ENCODE results near the gene NDUFAF3.
"Not testable (repeated sequence)": the region's sequence is repeated elsewhere in the genome, so short reads cannot be mapped to it uniquely, and the experiment has no call there.

Gene NDUFAF3

DNA sequence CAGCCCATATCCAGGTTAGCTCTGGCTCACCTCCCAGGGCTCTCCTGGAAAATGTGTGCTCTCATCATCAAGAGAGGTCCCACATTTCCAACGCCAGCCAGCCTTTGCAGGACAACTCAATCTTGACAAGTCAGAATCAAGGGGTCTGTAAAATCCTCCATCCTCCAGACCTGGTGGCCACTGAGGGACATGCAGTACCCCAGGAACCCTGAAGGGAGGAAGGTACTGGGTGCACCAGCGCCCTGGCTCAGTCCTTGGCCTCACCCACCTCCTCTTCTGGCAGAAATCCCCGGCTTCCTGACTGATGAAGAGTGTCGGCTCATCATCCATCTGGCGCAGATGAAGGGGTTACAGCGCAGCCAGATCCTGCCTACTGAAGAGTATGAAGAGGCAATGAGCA lies 20.8 kb upstream of the NDUFAF3 start:
- no peak for DNase-seq

DNA sequence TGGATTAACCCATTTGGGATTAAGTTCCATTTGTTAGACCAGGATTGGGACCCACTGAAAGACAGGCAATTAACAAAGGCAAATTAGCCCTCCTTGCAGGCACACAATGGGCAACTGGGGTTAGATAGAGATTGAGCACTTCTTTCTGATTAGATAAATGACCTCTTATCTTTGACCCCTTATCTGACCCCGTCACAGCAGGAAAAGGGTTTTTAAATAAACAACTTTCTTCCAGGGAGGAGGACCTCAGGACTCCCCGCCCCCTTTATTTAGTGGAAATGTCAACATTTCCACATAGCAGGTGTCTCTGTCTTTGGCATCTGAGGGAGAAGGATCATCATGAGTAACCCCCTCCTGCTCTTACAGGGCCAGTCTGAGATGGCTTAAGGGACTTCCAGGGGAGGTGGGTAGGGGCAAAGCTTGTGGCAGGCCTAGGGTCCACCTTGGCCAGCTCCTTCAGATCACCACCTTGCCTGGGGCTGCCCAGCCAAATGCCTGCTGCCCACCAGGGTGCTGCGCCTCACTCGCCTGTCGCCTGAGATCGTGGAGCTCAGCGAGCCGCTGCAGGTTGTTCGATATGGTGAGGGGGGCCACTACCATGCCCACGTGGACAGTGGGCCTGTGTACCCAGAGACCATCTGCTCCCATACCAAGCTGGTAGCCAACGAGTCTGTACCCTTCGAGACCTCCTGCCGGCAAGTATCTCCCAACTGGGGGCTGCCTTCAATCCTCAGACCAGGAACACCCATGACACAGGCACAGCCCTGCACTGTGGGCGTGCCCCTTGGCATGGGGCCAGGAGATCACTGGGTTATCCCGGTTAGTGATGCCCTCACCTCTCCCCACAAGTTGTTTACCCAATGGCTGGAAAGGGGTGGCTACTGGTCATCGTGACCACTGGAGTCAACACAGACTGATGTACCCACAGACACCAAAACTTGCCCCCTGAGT lies 17.3 kb upstream of the NDUFAF3 start:
- DNase-seq: no peak

GRCh38 chr3:49005303-49005680 lies 16.6 kb upstream of the NDUFAF3 start:
- DNase-seq: no peak

- DNase-seq: no peak
These were observed 15.9 kb upstream of the NDUFAF3 start for GRCh38 chr3:49005998-49006397.

GRCh38 chr3:49006408-49007067 lies 15.4 kb upstream of the NDUFAF3 start:
- DNase-seq: peak; percentile 62

DNA sequence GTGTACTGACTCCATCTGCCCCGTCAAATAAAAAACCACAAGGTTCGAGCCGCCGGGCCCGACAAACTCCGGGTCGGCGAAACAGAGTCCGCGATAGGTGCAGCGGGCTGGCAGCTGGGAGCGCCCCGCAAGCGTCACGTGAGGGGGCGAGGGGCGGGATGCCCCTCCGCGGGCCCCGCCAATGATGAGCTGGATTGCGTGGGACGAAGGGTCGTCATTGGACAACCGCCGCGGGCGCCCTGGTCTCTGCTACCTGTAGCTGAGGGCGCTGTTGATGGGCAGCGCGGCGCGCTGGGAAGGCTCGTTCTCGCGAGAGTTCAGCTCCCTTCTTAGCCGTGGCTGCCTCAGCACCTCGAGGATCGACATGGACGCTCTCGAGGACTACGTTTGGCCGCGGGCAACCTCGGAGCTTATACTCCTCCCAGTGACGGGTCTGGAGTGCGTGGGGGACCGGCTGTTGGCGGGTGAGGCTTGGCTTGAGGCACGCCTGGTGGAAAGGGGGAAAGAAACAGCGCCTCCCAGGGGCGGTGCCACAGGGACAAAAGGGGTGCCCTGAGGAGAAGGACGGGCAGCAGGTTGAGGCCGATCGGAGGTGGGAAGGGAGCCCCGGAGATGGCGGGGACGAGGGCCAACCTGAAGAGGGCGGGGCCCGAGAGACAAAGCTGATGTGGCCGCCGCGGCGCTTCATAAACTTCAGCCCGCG lies 14.7 kb upstream of the NDUFAF3 start, which contains the start of gene WDR6:
Gene WDR6 (plus strand): TSS at position 324 of the 703 bp plus-strand sequence. CDS start 41 bp downstream, at position 365.
- DNase-seq: peak; percentile 97

DNA sequence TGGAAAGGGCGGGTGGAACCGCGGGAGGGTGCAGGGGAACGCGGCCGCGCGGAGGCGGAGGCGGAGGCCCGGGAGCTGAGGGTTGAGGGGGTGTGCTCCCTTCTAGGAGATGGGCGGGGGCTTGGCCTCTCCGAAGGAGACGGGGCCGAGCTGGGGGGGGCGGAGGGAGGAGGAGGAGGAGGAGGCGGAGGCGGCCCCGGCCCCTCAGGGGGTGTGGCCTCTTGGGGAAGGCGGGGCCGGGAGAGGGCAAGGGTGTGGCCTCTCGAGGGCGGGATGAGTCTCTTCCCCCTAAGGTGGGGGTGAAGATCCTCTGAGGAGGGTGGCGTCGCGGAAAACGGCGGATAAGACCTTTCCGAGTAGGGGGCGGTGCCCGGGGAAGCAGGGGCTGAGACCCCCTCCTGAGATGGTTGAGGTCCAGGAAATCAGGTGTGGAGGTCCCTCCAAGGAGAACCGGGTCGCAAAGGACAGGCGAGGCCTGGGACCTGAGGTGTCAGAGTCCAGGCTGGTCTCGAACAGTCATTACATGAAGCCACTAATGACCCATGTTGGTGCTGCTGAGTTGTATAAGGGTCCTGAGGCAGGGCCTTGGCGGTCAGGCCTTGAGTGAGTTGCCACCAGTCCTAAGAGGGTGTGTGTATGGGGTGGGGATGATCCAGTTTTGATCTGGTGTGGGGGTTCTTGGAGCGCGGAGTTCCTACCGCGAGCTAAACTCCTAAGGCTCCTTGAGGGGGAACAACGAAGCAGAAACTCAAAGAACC lies 14.0 kb upstream of the NDUFAF3 start:
- DNase-seq: peak; percentile 93

GRCh38 chr3:49008627-49009026 lies 13.3 kb upstream of the NDUFAF3 start:
- not testable (repeated sequence) for DNase-seq

DNA sequence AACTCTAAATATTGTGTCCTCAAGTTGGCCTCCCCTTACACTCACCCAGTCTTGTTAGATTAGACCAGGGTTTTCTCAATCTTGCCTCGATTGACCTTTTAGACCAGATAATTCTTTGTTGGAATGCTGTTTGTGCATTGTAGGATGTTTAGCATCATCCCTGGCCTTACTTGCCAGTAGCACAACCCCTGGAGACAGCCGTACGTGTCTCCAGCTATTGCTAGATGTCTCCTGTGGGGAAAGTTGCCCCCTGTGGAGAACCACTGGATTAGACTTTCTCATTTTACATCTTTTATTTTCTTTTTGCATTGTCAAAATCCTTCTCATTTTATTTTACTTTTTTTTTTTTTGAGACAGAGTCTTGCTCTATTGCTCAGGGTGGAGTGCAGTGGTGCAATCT lies 12.5 kb upstream of the NDUFAF3 start:
- no peak for DNase-seq

- DNase-seq: no peak
These were observed 9.4 kb upstream of the NDUFAF3 start for GRCh38 chr3:49012441-49013017.

GRCh38 chr3:49013113-49013737 lies 8.7 kb upstream of the NDUFAF3 start:
- no peak for DNase-seq

DNA sequence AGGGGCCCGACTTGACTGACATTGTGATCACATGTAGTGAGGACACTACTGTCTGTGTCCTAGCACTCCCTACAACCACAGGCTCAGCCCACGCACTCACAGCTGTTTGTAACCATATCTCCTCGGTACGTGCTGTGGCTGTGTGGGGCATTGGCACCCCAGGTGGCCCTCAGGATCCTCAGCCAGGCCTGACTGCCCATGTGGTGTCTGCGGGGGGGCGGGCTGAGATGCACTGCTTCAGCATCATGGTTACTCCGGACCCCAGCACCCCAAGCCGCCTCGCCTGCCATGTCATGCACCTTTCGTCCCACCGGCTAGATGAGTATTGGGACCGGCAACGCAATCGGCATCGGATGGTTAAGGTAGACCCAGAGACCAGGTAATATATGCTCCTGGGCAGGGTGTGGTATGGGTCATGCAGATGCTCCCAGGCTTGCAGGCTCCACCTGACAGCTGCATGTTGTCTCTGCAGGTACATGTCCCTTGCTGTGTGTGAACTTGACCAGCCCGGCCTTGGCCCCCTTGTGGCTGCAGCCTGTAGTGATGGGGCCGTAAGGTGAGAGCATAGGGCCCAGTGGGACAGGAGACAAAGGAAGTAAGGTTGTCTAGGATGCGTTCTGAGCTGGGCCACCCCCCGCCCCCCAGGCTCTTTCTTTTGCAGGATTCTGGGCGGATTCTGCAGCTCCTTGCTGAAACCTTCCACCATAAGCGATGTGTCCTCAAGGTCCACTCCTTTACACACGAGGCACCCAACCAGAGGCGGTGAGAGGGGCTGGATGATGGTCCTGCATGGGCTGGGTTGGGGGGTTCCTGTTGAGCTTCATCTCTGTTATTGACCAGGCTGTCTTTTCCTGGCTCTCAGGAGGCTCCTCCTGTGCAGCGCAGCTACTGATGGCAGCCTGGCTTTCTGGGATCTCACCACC lies 7.9 kb upstream of the NDUFAF3 start:
- no peak for DNase-seq

- DNase-seq: no peak
These were observed 6.8 kb upstream of the NDUFAF3 start for GRCh38 chr3:49015072-49015471.

DNA sequence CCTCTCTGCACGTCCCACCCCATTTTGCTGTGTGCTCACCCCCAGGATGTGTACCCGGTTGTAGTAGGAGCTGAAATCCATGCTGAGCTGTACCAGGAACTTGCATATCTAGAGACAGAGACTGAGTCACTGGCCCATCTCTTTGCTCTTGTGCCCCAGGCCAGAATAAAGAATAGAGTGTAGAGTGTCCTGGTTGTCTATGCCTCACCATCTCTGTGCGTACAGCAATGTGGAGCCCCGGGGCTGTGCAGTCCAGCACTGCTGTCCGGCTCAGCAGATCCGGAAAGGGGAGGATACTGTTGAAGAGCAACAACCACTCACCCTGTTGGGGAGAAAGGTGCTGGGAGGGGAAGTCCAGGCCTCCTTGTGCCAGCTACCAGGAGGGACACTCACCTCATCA lies 6.2 kb upstream of the NDUFAF3 start:
- DNase-seq: no peak

DNA sequence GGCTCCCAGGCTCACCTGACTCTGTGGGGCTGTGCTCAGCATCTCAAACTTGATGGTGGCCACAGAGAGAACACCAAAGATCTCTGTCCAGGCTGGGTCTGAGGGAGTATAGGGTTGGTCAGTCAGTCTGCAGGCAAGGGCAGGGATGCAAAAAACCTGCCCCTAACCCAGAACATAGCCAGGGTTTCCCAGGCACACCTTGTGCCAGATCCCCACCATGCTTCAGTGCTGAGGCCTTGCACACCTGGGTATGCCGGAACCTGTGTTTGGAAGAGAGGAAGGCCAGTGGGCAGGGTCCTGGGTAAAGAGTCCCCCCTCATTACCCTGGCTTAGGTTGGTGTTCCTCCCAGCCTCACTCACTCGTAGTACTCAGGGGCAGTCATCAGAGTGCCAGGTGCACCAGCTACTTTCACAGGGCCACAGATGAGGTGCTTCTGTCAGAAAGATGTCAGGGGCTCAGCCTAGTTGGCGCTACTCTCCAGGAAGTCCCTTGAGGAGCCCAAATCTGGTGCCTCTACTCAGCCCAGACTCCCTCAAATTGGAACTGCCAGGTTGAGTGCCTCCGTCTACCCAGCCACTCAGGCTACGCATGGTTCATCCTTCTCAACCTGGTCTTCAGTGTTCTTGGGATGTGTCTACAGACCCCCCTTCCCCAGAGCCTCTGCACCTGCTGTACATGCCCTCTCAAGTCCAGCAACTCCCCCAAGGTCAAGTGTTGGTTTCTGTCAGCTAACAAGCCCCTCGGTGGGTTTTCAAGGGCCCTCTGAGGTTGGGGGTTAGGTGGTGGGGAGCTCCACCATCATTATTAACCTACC lies 5.3 kb upstream of the NDUFAF3 start:
- no peak for DNase-seq

DNA sequence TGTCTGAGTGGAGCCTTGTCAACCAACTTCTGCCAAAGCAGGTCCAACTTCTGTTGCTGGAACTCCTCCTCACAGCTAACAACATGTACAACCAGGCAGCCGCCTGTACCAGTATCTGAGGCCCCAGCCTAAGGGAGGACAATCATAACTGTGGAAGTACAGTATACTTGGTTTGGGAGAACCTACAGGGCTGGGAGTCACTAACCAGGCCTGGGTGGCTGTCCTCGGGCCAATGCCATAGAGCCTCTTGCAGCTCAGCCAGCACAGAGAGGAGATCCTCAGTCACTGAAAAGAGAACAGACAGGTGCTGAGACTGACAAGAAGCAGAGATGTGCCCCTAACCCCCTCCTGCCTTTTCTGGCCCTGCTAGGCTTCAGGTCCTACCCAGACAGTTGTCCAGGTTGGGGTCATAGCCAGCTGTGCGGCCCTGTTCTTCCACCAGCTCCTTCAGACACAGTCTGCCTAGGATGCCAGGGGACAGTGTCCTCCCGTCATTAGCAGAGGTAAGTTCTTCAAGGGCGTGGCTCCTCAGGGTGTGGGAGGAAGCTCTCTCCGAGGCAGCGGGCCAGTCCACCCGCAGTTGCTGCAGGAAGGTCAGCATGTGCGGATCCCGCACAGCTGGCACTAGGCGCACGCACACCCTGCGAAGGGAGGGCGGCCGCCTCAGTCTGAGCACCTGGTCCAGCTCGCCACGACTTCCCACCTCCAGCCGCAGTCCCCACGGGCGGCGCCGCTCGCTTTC lies 4.5 kb upstream of the NDUFAF3 start:
- DNase-seq: no peak

DNA sequence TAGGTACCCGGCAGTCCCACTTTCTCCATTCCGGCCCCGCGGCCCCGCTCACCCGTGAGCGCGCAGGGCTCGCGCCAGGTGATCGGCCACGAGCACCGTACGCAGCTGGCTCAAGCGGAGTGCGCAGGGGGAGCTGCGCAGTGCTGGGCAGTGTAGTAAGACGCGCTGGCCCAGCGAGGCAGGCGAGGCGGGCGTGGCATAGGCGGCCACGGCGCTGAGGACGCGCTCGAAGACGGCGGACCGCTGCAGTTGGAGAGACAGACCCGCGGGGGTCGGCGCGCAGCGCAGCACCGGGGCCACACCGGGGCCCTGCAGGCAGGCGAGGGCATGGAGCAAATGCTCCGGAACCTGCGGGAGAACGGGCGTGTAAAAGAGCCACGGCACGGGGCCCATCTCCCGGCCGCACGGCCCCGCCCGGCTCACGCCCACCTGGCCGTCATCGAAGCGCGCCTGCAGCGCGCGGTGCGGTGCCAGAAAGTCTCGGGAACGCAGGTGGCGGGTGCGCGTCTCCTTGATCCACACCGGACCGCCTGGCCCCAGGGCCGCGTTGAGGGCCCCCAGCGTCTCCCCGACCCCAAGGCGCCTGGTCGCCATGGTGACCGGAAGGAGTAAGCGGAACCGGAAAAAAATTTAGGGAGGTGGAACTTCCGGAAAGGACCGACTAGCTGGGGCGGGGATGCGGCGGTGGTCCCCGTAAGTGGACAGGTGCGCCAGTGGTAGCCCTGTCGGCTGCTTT lies 3.8 kb upstream of the NDUFAF3 start, which contains the start of gene DALRD3:
Gene DALRD3 (minus strand): TSS at position 610 of the 736 bp plus-strand sequence. CDS start 16 bp downstream, at position 594.
- peak; percentile 79 for DNase-seq

DNA sequence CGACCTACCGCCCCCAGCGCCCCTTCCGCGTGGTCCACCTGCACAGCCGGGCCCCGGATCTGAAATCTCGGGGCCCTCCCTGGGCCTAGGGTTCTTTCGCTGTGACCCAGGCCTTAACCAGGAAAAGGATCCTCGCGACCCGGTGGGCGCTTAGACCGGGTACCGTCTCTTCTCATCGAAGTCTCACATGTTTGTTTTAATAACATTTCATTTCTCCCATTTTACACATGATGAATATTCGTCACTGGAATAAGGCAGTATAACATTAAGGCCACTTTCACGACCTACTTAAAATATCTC lies 3.3 kb upstream of the NDUFAF3 start:
- DNase-seq: no peak

All from right hindlimb (tissue), 1 donor.